DND-41 (cell line): Measurements from ENCODE around the gene TRIB2.

Experiments
- ATAC-seq: fragments of 200-7000 bp; cut with Tn5 transposase; 3 replicates; pipeline ENCODE4 v1.9.1; 2021; ENCODE audit warnings: low read depth; ENCODE audit not compliant: insufficient read depth
- DNase-seq: peaks from one replicate; pipeline ENCODE4 v3.0.0-alpha.2; 2020
- H2AFZ ChIP-seq: 2 replicates; pipeline ENCODE4 v1.6.0; 2012; ENCODE audit warnings: low read depth, low read length
- H3K27ac ChIP-seq: 2 replicates; pipeline ENCODE4 v1.5.1; 2012; ENCODE audit warnings: low read length, inconsistent platforms
- H3K27me3 ChIP-seq: fragments of 200-600 bp; sonication (generic); 2 replicates; pipeline ENCODE4 v1.6.0; 2012; ENCODE audit warnings: low read length, mild to moderate bottlenecking, inconsistent platforms; ENCODE audit not compliant: insufficient read depth, poor library complexity
- H3K36me3 ChIP-seq: 2 replicates; pipeline ENCODE4 v1.5.1; 2012; ENCODE audit warnings: low read length, inconsistent platforms; ENCODE audit not compliant: insufficient read depth
- H3K4me1 ChIP-seq: 2 replicates; pipeline ENCODE4 v1.5.1; 2012; ENCODE audit warnings: mild to moderate bottlenecking, low read length; ENCODE audit not compliant: insufficient read depth
- H3K4me2 ChIP-seq: 2 replicates; pipeline ENCODE4 v1.6.0; 2012; ENCODE audit warnings: mild to moderate bottlenecking, moderate library complexity, low read length, inconsistent platforms; ENCODE audit not compliant: insufficient read depth
- H3K4me3 ChIP-seq, 2 experiments: fragments of 200-600 bp in 1 of 2; shearing (Covaris generic) in 1 of 2; 2 replicates each; pipeline ENCODE4 v1.5.1; 2012 to 2016; ENCODE audit warnings: inconsistent platforms in 2 of 2, low read length in 2 of 2, mild to moderate bottlenecking in 2 of 2, low read depth in 1 of 2, moderate library complexity in 1 of 2
- H3K79me2 ChIP-seq: 2 replicates; pipeline ENCODE4 v1.6.0; 2012; ENCODE audit warnings: low read length, inconsistent platforms; ENCODE audit not compliant: insufficient read depth
- H3K9ac ChIP-seq: 2 replicates; pipeline ENCODE4 v1.6.0; 2012; ENCODE audit warnings: low read depth, mild to moderate bottlenecking, inconsistent platforms, low read length, moderate library complexity
- H3K9me3 ChIP-seq: 2 replicates; pipeline ENCODE4 v1.5.1; 2012; ENCODE audit warnings: low read length, moderate library complexity, mild to moderate bottlenecking, inconsistent platforms; ENCODE audit not compliant: insufficient read depth, severe bottlenecking
- H4K20me1 ChIP-seq: 2 replicates; pipeline ENCODE4 v1.6.0; 2012; ENCODE audit warnings: low read length; ENCODE audit not compliant: insufficient read depth
- CTCF ChIP-seq: IDR thresholded peaks from 2 replicates; pipeline ENCODE4 v1.5.1; 2012; ENCODE audit warnings: borderline replicate concordance, low read length, moderate library complexity, mild to moderate bottlenecking; ENCODE audit not compliant: poor library complexity, severe bottlenecking; ENCODE audit errors: extremely low read depth
- EZH2 ChIP-seq: IDR thresholded peaks from 3 replicates; pipeline ENCODE4 v1.6.1; 2012; ENCODE audit warnings: borderline replicate concordance, low read depth, mild to moderate bottlenecking, moderate library complexity, low read length, inconsistent platforms; ENCODE audit not compliant: severe bottlenecking

The TRIB2 gene

DNA sequence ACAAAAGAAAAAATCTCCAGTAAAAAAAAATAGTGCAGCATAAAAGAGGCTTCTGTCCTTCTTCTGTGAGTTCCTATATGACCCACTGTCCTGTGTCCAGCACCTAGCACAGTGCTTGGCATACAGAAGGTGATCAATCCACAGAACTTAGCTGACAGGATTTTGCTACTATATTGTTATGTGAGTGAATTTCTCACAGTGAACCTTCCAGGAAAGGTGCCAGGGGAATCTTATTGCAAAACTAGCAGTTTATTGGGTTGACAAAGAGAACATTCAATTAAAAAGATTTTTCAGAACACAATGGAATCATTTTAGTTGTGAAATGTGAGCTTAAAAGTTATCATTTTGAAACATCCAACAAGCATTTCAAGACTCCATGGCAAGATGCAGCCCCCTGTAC, 12.4 kb upstream of the TRIB2 start:
- Histone ChIP-seq H2AFZ (no peak overlapping the region), H3K4me2 (no peak overlapping the region), H3K9me3 (no peaks in the 10 kb centered on the region), H3K27ac (no peak overlapping the region), H3K27me3 (no peaks in the 10 kb centered on the region), H3K36me3 (no peaks in the 10 kb centered on the region), H3K4me3 (no peak overlapping the region), H3K9ac (no peak overlapping the region), H4K20me1 (no peaks in the 10 kb centered on the region), H3K79me2 (no peaks in the 10 kb centered on the region), H3K4me1 (peaks cover 18% of the 10 kb centered on the region)
- ATAC-seq (no peak), DNase-seq (no peak)
- TF ChIP-seq EZH2 (no peak), CTCF (no peak)

DNA sequence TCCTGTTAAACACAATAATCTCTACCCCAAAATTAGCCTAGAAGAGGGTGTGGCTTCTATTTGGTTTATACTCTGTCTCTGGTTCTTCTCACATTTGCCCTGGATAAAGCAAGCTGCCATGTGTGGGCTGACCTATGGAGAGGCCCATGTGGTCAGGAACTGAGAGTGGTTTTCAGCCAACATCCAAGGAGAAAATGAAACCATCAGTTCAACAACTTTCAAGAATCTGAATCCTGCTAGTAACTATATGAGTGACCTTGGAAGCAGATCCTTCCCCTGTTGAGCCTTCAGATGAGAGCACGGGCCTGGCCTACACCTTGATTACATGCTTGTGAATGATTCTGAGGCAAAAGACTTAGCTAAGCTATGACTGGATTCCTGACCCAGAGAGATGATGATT, 11.5 kb upstream of the TRIB2 start:
- Histone ChIP-seq H3K27me3 (no peaks in the 10 kb centered on the region), H3K79me2 (no peaks in the 10 kb centered on the region), H3K27ac (no peak overlapping the region), H2AFZ (no peak overlapping the region), H3K4me1 (peaks cover 26% of the 10 kb centered on the region), H3K9me3 (no peaks in the 10 kb centered on the region), H4K20me1 (no peaks in the 10 kb centered on the region), H3K36me3 (no peaks in the 10 kb centered on the region), H3K4me2 (no peak overlapping the region), H3K4me3 (no peak overlapping the region), H3K9ac (no peak overlapping the region)
- no peak for DNase-seq
- no peak for ATAC-seq
- TF ChIP-seq CTCF (no peak), EZH2 (no peak)

DNA sequence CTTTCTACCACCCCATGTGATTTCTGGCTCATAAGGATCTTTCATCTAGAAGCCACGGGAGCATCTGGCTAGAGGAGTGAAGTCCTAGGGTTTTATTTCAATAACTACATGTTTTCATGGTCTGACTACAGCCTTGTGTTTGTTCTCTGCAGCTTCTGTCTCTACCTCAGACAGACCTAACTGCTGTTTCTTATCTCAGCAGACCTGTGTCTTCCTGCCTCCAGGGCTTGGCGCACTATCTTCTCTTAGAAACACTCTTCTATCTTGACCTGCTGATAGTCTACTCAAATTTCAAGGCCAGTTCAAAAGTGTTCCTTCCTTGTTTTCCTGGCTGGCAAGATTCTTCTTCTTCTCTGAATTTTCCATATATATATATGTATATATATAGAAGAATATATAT, 11.0 kb upstream of the TRIB2 start:
- no peak for ATAC-seq
- H3K9me3 ChIP-seq: no peaks in the 10 kb centered on the region
- no peak overlapping the region for H3K27ac ChIP-seq
- peaks cover 31% of the 10 kb centered on the region for H3K4me1 ChIP-seq
- DNase-seq: no peak
- H2AFZ ChIP-seq: no peak overlapping the region
- H3K79me2 ChIP-seq: no peaks in the 10 kb centered on the region
- no peak overlapping the region for H3K4me3 ChIP-seq
- H3K9ac ChIP-seq: no peak overlapping the region
- TF ChIP-seq EZH2 (no peak), CTCF (no peak)
- no peak overlapping the region for H3K4me2 ChIP-seq
- no peaks in the 10 kb centered on the region for H4K20me1 ChIP-seq
- no peaks in the 10 kb centered on the region for H3K27me3 ChIP-seq
- H3K36me3 ChIP-seq: no peaks in the 10 kb centered on the region
